DMS153 (cell line): ENCODE data around the gene TMEM253.
A peak's percentile ranks its signal among the peaks of the same experiment; 100 is the strongest.

Experiments
- DNase-seq: peaks from one replicate; lab custom pipeline; 2025; lab: John Stamatoyannopoulos, UW

TMEM253 gene

GRCh38 chr14:21100931-21101330 lies at the start of gene TMEM253:
Gene TMEM253, plus strand, starts transcription at chr14:21101066. Its CDS starts 278 bp downstream, at chr14:21101344.
- DNase-seq: no peak

- no peak for DNase-seq
Observed at GRCh38 chr14:21053184-21054122, 47.4 kb upstream of the TMEM253 start.

GRCh38 chr14:21054123-21054767 lies 46.6 kb upstream of the TMEM253 start:
- DNase-seq: no peak

GRCh38 chr14:21054768-21055145 lies 46.1 kb upstream of the TMEM253 start:
- no peak for DNase-seq

- no peak for DNase-seq
Observed at GRCh38 chr14:21055432-21056117, 45.3 kb upstream of the TMEM253 start.

GRCh38 chr14:21056520-21057163 lies 44.2 kb upstream of the TMEM253 start:
- no peak for DNase-seq

GRCh38 chr14:21057803-21058675 lies 42.8 kb upstream of the TMEM253 start, which contains the start of gene RNASE8:
Gene RNASE8, plus strand, starts transcription at chr14:21057822. Its CDS starts 71 bp downstream, at chr14:21057893.
- no peak for DNase-seq

- DNase-seq: no peak
Observed at GRCh38 chr14:21058903-21059302, 42.0 kb upstream of the TMEM253 start.

GRCh38 chr14:21059842-21060613 lies 40.8 kb upstream of the TMEM253 start:
- DNase-seq: no peak

GRCh38 chr14:21060614-21061346 lies 40.1 kb upstream of the TMEM253 start:
- DNase-seq: no peak

GRCh38 chr14:21061347-21061668 lies 39.6 kb upstream of the TMEM253 start:
- no peak for DNase-seq

GRCh38 chr14:21063479-21063878 lies 37.4 kb upstream of the TMEM253 start:
- DNase-seq: no peak

- peak; percentile 7 for DNase-seq
Observed at GRCh38 chr14:21066882-21067502, 33.9 kb upstream of the TMEM253 start.

- peak; percentile 71 for DNase-seq
Observed at GRCh38 chr14:21068521-21069387, 32.1 kb upstream of the TMEM253 start.

- DNase-seq: peak; percentile 14
Observed at GRCh38 chr14:21069388-21070082, 31.3 kb upstream of the TMEM253 start.

- no peak for DNase-seq
Observed at GRCh38 chr14:21070083-21070609, 30.7 kb upstream of the TMEM253 start, which contains the start of gene ARHGEF40. Gene ARHGEF40, plus strand, starts transcription at chr14:21070304. Its CDS starts 93 bp downstream, at chr14:21070397.

- peak; percentile 26 for DNase-seq
Observed at GRCh38 chr14:21070610-21071224, 30.1 kb upstream of the TMEM253 start.
